ENCODE measurements around the gene OR1S1.
"Not testable (repeated sequence)": the region's sequence is repeated elsewhere in the genome, so short reads cannot be mapped to it uniquely, and the experiment has no call there.

OR1S1 gene

GRCh38 chr11:58212420-58212819, at the start of gene OR1S1:
OR1S1 (plus strand) TSS chr11:58212720.
- not testable (repeated sequence) for DNase-seq

GRCh38 chr11:58164389-58164788, 48.1 kb upstream of the OR1S1 start:
- no peak for DNase-seq

- DNase-seq = no peak
Measured at GRCh38 chr11:58164990-58165389, 47.5 kb upstream of the OR1S1 start.

- no peak for DNase-seq
Measured at GRCh38 chr11:58165504-58166106, 46.9 kb upstream of the OR1S1 start.

- no peak for DNase-seq
Measured at GRCh38 chr11:58177409-58178054, 35.0 kb upstream of the OR1S1 start.

GRCh38 chr11:58178444-58178843, 34.1 kb upstream of the OR1S1 start:
- no peak for DNase-seq

- no peak for DNase-seq
Measured at GRCh38 chr11:58179648-58180047, 32.9 kb upstream of the OR1S1 start.

- no peak for DNase-seq
Measured at GRCh38 chr11:58186938-58187337, 25.6 kb upstream of the OR1S1 start.

- DNase-seq = no peak
Measured at GRCh38 chr11:58188770-58189169, 23.8 kb upstream of the OR1S1 start, which contains the start of gene OR9Q2. OR9Q2 (plus strand) TSS chr11:58189070; CDS start chr11:58190491, 1,421 bp downstream.

- DNase-seq = no peak
Measured at GRCh38 chr11:58192229-58192628, 20.3 kb upstream of the OR1S1 start.

GRCh38 chr11:58193391-58193790, 19.1 kb upstream of the OR1S1 start:
- DNase-seq = no peak

GRCh38 chr11:58195939-58196338, 16.6 kb upstream of the OR1S1 start:
- DNase-seq = no peak

- DNase-seq = no peak
Measured at GRCh38 chr11:58199271-58199670, 13.2 kb upstream of the OR1S1 start.

GRCh38 chr11:58204042-58204441, 8.5 kb upstream of the OR1S1 start, which contains the start of gene OR1S2:
OR1S2 (minus strand) TSS chr11:58204142; CDS start chr11:58204142, 0 bp downstream.
- no peak for DNase-seq

- DNase-seq = no peak
Measured at GRCh38 chr11:58216476-58216875, 4.0 kb downstream of the OR1S1 start.

- DNase-seq = no peak
Measured at GRCh38 chr11:58222721-58223120, 10.2 kb downstream of the OR1S1 start.

- DNase-seq = no peak
Measured at GRCh38 chr11:58227956-58228615, 15.6 kb downstream of the OR1S1 start.

- no peak for DNase-seq
Measured at GRCh38 chr11:58243954-58244353, 31.4 kb downstream of the OR1S1 start.

- DNase-seq = no peak
Measured at GRCh38 chr11:58254936-58255335, 42.4 kb downstream of the OR1S1 start.

GRCh38 chr11:58259983-58260382, 47.5 kb downstream of the OR1S1 start:
- DNase-seq = no peak
